HG02763 (cell line): ENCODE measurements around the gene GSTM2.

Experiments used
- ATAC-seq: cut with Tn5 transposase; IDR thresholded peaks from one replicate; pipeline ENCODE4 v1.9.1; 2021; ENCODE audit warnings: mild to moderate bottlenecking, moderate library complexity; ENCODE audit not compliant: unreplicated experiment

GSTM2 gene

DNA sequence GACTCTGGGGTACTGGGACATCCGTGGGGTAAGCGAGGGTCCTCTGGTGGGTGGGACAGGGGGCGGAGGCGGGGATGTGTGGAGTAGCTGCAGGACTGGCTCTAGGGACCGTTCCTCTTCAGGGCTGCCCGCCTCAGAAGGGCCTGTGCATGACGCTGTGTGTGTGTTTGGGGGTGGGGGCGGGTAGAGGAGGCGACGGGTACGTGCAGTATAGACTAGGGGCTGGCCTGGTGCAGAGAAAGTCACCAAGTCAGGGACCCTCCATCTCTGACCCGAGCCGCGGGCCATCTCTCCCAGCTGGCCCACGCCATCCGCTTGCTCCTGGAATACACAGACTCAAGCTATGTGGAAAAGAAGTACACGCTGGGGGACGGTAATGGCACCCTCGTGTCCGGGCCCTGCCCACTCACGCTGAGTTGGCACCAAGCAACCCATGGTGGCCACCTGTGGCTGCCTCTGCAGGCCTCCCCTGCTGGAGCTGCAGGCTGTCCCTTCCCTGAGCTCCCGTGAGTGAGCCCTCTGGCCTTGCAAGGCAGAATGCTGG, 44.5 kb downstream of the GSTM2 start:
- ATAC-seq, result no peak

DNA sequence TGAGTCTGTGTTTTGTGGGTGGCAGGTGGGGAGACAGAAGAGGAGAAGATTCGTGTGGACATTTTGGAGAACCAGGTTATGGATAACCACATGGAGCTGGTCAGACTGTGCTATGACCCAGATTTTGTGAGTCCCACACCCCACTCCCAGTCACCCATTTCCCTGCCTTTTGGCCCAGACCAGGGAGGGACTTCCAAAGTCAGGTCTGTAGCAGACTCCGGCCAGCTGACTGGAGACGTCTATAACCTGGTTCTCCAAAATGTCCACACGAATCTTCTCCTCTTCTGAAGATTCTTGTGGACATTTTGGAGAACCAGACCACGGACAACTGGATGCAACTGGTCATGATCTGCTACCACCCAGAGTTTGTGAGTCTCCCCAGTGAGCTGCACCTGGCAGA, 45.8 kb downstream of the GSTM2 start:
- no peak for ATAC-seq

DNA sequence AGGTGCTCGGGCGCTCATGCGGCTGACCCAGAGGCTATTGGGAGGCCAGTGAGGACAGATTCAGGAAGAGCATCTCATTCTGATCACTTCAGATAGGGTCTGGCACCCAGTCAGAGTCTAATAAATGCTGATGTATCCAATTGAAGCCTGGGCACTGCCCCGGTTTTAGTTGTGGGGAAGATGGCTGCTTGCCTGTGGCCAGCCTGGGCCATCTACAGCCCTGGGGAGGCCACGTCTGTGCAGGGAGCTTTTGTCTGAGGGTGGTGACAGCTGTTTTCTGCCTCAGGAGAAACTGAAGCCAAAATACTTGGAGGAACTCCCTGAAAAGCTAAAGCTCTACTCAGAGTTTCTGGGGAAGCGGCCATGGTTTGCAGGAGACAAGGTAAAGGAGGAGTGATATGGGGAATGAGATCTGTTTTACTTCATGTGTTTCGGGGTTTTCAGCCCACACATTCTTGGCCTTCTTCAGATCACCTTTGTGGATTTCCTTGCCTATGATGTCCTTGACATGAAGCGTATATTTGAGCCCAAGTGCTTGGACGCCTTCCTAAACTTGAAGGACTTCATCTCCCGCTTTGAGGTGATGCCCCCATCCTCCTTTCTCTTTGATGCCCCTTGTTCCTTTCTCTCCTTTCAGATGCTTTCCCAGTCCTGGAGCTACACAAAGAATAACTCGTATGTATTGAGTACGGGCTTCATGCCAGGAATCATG, 47.0 kb downstream of the GSTM2 start:
- ATAC-seq, result no peak

DNA sequence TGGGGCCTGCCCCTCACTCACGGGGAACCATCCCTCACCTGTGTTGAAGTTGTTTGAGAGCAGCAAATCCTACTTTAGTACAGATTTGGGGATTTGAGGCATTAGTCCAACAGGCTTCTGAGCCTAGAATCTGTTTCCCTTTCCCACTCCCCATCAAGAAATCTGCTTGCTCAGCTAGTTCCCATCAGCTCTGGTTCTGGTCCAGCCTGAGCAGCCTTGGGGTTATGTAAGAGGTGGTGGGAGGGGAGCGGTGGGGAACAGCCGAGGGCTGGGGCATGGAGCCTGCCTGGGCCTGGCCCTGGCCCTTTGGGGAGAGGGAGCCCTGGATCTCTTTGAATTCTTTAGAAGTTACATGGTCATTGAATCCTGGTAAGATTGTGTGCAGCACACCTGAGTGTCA, 48.3 kb downstream of the GSTM2 start:
- no peak for ATAC-seq

DNA sequence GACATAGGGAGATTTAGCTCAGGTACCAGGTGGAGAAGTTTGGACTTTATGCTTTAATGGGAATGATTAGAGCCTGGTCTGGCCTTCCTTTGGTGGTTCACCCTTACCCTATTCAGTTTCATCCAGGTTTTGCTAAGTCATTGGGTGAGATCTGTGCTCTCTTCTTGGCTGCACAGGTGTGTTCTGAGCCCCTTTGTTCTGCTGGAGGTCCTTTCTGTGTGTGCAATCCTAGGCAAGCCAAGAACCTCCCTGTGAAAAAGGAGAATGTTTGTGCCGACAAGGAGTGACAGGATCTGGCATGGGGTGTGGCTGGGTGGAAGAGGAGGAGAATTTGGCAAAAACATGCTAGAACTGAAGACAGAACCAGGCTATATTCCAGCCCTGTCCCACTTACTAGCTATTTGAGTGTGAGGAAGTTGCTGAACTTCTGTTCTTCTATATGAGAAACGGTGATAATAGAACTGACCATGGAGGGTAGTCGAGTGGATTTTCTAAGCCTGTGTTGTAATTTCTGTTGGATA, 48.8 kb downstream of the GSTM2 start:
- no peak for ATAC-seq

DNA sequence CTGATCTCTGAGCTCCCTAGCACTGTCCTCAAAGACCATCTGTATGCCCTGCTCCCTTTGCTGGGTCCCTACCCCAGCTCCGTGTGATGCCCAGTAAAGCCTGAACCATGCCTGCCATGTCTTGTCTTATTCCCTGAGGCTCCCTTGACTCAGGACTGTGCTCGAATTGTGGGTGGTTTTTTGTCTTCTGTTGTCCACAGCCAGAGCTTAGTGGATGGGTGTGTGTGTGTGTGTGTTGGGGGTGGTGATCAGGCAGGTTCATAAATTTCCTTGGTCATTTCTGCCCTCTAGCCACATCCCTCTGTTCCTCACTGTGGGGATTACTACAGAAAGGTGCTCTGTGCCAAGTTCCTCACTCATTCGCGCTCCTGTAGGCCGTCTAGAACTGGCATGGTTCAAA, 49.9 kb downstream of the GSTM2 start:
- no peak for ATAC-seq

DNA sequence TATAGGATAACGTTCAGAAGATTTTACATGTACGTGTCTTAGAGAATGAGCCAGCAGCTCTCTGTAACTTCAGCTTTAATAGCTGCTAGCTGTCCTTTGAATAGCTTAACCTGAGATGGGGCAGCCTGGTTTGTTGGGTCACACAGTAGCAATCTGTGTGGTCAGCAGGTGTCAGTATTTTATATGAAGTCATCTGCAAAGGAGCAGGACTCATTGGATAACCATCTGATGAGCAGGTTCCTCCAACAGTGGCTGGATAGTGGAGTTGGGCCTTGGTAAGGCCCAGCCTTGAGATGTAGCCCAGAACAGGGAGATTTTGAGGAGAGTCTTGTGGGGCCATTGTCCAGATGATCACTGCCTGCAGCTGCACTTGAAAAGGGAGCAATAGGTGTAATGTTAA, 50.6 kb downstream of the GSTM2 start:
- no peak for ATAC-seq

DNA sequence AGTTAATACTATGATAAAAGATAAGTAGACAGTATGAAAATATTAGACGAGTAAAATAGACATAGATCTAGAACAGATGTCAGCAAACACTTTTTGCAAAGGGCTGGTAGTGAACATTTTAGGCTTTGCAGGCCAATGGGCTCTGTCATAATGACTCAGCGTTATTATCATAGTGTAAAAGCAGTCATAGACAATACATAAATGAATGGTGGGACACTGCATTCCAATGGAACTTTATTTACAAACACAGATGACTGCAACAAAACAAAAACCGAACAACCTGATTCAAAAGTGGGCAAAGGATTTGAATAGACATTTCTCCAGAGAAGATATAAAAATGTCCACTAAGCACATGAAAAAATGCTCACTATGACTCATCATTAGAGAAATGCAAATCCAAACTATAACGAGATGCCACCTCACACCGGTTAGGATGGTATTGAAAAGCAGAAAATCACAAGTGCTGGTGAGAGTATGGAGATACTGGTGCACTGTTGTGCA, 51.5 kb downstream of the GSTM2 start:
- no peak for ATAC-seq

DNA sequence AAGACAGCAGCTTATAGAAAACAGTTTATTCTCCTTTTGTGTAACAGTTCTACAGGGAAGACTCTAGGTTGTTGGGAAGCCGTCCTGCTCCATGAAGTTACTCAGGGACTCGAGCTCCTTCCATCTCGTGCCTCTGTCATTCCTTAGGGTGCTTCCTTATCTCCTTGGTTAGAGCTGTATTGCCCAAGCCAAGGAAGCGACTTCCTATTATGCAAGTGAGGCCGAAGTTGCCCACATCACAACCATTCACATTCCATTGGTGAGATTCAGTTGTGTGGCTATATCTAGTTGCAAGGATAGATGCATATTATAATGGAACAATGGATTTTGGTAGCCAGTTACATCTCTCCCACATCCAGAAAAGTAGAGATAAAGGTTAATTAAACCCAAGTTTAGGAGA, 53.2 kb downstream of the GSTM2 start:
- no peak for ATAC-seq

DNA sequence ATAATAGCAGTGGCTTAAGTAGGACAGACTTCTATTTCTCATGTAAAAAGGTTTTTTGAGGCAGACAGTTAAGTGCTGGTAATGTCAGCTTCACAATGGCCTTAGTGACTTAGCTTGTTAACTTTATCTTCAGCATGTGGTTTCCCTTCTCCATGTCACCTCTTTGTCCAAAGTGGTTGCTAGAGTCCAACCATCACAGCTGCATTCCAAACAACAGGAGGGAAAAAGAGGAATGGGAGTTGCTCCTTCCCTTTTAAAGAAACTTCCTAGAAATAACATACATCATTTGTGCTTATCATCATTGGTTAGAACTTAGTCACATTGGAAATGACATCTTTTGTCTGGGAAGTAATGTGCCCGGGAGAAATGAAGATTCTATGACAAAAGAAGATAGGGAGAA, 54.1 kb downstream of the GSTM2 start:
- ATAC-seq, result no peak

DNA sequence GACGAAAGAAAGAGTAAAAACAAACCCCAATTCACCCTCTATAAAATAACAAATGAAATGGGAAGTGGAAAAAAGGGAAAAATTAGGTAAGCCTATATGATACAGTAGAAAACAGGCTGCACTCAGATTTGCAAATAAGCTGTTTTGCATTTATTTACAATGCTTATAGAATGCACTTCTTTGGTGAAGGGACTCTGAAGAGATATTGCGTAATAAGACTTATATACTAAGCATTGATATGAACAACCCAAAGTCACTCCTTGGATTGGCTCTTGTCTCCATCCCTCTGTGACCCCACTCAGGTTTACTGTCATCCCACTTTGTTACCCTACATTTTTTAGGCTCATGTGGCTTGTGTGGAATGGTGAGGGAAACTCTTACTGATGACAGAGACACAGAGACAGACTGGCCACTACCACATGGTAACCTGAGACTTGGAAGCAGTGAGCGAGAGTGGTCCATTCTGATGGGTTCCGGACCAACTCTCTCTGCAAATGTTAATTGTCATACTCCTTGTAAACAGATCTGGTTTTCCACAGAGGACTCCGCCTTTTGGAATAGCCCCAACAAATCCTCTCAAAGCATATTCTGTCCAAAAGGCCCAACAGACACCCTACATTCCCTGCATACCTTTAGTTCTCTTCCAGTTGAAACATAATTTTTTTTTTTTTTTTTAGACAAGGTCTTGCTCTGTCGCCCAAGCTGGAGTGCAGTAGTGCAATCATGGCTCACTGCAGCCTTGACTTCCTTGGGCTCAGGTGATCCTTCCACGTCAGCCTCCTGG, 55.2 kb downstream of the GSTM2 start:
- no peak for ATAC-seq
